Fibroblast of upper back skin (primary cell): Measurements from ENCODE around the gene ESCO1.
A peak's percentile ranks its signal among the peaks of the same experiment; 100 is the strongest.
"Not testable (repeated sequence)": the region's sequence is repeated elsewhere in the genome, so short reads cannot be mapped to it uniquely, and the experiment has no call there.

Source experiments
- DNase-seq: peaks from one replicate; pipeline ENCODE4 v3.0.0-alpha.2; 2013

The ESCO1 gene, protein sequence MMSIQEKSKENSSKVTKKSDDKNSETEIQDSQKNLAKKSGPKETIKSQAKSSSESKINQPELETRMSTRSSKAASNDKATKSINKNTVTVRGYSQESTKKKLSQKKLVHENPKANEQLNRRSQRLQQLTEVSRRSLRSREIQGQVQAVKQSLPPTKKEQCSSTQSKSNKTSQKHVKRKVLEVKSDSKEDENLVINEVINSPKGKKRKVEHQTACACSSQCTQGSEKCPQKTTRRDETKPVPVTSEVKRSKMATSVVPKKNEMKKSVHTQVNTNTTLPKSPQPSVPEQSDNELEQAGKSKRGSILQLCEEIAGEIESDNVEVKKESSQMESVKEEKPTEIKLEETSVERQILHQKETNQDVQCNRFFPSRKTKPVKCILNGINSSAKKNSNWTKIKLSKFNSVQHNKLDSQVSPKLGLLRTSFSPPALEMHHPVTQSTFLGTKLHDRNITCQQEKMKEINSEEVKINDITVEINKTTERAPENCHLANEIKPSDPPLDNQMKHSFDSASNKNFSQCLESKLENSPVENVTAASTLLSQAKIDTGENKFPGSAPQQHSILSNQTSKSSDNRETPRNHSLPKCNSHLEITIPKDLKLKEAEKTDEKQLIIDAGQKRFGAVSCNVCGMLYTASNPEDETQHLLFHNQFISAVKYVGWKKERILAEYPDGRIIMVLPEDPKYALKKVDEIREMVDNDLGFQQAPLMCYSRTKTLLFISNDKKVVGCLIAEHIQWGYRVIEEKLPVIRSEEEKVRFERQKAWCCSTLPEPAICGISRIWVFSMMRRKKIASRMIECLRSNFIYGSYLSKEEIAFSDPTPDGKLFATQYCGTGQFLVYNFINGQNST

GRCh38 chr18:21600526-21601410 is at the start of gene ESCO1:
ESCO1 (minus strand) TSS chr18:21600704; CDS start chr18:21574843, 25,861 bp downstream.
- peak; percentile 98 for DNase-seq

DNA sequence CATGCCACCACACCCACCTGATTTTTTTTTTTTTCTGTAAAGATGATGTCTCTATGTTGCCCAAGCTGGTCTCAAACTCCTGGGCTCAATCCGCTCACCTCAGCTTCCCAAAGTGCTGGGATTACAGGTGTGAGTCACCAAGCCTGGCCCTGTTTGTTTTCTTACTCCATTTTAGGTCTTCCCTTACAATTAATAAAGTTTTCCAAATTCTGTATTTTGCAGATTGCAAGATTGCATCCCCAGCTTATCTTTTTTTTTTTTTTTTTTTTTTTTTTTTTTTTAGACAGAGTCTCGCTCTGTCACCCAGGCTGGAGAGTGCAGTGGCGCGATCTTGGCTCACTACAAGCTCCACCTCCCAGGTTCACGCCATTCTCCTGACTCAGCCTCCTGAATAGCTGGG is 39.9 kb upstream of the ESCO1 start:
- DNase-seq, result not testable (repeated sequence)

- no peak for DNase-seq
These were observed 38.3 kb upstream of the ESCO1 start for GRCh38 chr18:21638822-21639221.

- peak; percentile 7 for DNase-seq
These were observed 36.3 kb upstream of the ESCO1 start for GRCh38 chr18:21636769-21637168.

- DNase-seq, result no peak
These were observed 34.2 kb upstream of the ESCO1 start for GRCh38 chr18:21634588-21635199.

DNA sequence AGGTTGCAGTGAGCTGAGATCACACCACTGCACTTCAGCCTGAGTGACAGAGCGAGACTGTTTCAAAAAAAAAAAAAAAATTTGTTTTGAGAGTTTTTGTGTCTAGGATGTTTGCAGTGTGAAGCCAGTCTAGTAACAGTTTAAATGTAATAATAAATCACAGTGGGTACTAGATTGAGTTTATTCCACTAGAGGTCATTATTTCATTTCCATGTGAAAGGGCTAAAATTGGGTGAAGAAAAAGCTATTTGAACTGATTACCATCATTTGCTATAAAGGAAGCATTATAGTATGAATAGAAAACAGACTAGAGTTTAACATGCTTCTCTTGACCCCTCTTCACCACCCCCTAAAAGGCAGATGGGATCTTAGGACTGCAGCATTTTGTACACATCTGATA is 31.9 kb upstream of the ESCO1 start:
- DNase-seq, result no peak

DNA sequence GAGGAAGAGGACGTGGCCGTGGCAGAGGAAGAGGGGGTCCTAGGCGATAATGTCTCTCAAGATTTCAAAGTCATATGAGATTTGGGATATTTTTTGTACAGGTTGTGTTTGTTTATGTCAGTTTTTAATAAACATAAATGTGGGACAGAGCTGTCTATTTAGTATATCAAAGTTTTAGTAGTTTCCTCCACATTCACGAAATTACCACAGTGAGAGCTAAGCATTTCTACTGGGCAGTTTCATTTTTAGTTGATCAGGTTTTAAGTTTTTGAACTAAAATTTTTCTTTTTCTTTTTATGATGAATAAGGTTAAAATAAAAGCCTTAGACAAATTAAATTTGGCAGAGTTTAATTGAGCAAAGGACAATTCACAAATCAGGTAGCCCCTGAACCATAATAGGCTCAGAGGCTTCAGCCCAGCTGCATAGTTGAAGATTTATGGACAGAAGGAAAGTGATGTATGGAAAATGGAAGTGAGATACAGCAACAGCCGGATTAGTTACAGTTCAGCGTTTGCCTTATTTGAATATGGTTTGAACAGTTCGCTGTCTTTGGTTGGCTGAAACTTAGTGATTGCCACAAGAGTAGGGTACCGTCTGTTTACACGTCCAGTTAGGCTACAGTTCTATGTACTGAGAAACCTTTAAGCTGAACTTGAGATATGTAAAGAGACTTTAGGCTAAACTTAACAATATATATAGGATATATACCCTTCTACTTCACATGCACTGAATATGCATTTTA is 28.8 kb upstream of the ESCO1 start:
- no peak for DNase-seq

- not testable (repeated sequence) for DNase-seq
These were observed 21.1 kb upstream of the ESCO1 start for GRCh38 chr18:21621640-21622039.

- DNase-seq, result peak; percentile 88
These were observed 11.9 kb upstream of the ESCO1 start, which contains the start of gene SNRPD1 for GRCh38 chr18:21612125-21613039. SNRPD1 (plus strand) TSS chr18:21612314; CDS start chr18:21612430, 116 bp downstream.

- not testable (repeated sequence) for DNase-seq
These were observed 11.1 kb upstream of the ESCO1 start for GRCh38 chr18:21611401-21612124.

GRCh38 chr18:21605213-21605612 is 4.7 kb upstream of the ESCO1 start:
- DNase-seq, result no peak

DNA sequence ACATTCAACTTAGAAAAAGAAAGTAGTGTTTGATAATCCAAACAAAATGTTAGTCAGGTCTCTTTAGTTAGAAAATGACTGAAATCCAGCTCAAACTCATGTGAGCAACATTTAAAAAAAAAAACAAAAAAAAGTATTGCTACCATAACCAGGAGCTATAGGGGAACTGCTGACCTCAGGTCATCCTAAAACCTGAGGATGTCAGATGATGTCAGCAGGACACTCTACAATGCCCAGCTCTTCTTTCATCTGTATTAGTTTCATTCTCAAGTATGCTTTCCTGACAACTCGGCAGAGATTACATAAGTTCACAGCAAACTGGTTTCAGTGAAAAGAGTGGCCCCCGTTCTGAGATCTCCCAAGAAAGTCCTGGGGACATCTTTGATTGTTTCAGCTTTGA is 4.2 kb upstream of the ESCO1 start:
- no peak for DNase-seq

- DNase-seq, result no peak
These were observed 1.7 kb upstream of the ESCO1 start for GRCh38 chr18:21602299-21602587.

DNA sequence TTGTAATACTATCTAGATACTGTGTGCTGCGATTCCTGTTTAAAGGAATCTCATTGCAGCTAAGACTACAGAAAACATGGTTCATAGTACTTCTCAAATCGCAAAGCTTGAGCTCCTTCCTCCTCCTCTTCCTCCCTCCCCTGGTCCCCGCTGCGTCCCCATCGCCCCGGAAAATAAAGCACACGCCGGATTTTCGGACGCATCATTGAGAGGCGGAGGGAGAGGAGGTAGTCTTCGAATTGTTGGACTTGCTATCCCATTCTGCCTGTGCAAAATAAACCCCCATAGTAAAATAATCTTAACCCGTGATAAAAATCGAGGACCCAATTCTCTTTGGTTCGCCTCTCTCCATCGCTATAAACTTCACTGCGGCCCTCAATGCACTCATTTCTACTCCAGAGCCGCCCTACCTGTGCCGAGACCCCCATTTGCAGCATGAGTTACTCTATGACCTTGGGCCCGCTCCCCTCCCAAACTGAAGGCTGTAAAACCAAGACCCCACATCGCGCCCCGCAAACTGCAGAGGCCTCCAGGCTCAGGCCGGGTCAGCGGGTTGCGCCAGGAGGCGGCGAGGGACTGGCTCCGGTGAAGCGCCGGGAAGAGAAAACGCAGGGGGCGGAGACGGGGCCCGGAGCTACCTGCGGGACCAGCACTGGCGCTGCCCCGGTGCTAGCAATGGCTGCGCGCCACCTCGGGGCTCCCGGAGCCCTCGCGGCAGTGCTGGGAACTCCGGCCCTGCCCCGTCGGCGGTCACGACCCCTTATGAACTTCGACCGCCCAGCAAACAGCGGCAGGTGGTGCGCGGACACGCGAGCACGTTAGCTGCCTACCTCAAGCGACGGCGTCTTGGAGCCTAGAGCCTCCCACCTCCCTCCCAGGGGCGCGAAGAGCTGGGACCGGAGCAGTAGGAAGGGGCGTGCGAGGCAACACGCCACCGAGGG is 649 bp downstream of the ESCO1 start:
- no peak for DNase-seq

GRCh38 chr18:21598726-21599584 is 1.5 kb downstream of the ESCO1 start:
- no peak for DNase-seq

DNA sequence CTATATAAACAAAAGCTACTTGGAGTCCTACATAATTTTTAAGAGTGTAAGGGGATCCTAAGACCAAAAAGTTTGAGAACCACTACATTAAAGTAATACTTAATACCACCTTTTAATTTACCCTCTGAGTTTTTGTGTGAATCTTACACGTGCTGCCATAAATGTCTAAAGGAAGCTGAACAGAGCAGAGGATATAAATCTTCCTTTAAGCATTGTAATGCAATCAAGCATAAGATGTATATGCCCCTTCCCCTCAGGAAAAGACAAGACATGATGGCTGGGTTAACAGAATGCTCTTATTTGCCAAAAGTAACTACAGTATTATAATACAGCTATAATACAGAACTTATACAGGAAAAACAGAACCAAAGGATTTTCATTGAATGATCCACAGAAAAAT is 2.9 kb downstream of the ESCO1 start:
- no peak for DNase-seq

- DNase-seq, result no peak
These were observed 6.8 kb downstream of the ESCO1 start for GRCh38 chr18:21593540-21594257.
